ENCODE results near the gene PRRT1B. TPM values are rescaled to one million over a fixed set of nuclear protein-coding genes. Genes with fewer than 3 reads are reported as not detected.

Gene PRRT1B
- 0.52 to 0.70 TPM (median 0.58 TPM) in 5 replicates for total RNA-seq (2022; extraction: Qiagen RNA extraction)

DNA sequence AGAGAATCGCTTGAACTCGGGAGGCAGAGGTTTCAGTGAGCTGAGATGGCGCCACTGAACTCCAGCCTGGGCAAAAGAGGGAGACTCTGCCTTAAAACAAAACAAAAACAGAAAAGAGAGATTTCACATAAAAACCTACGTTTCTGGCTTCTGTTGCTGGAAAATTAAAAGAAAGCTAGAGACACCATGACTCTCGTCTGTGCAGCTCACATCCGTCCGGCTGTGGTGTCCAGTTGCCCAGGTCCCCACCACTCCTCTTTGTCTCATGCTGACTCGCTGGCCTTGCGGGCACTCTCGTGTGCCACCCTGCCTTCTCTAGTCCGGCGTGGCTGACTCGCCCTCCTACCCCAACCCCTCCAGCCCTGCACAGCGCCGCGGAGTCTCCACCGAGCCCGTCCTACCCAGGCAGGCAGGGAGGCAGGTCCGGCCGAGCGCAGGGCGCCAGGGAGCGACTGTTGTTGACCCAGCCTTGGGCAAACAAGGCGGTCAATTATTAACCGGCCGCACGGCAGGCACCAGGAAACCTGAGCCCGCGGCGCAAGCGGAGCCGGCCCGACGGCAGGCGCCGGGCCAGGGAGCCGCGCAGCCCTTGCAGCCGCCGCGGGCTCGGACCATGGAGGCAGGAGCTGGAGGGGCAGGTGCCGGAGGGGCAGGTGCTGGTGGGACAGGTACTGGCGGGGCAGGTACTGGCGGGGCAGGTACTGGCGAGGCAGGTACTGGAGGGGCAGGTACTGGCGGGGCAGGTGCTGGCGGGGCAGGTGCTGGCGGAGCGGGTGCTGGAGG is at the start of gene PRRT1B:
TSS of gene PRRT1B (plus strand) at position 521 of the 783 bp plus-strand sequence. CDS start at position 614, 93 bp downstream.

GRCh38 chr9:131502781-131503625 is 42.3 kb upstream of the PRRT1B start, which contains the start of gene POMT1:
TSS of gene POMT1 (plus strand) at chr9:131502918. CDS start at chr9:131504219, 1,301 bp downstream.

DNA sequence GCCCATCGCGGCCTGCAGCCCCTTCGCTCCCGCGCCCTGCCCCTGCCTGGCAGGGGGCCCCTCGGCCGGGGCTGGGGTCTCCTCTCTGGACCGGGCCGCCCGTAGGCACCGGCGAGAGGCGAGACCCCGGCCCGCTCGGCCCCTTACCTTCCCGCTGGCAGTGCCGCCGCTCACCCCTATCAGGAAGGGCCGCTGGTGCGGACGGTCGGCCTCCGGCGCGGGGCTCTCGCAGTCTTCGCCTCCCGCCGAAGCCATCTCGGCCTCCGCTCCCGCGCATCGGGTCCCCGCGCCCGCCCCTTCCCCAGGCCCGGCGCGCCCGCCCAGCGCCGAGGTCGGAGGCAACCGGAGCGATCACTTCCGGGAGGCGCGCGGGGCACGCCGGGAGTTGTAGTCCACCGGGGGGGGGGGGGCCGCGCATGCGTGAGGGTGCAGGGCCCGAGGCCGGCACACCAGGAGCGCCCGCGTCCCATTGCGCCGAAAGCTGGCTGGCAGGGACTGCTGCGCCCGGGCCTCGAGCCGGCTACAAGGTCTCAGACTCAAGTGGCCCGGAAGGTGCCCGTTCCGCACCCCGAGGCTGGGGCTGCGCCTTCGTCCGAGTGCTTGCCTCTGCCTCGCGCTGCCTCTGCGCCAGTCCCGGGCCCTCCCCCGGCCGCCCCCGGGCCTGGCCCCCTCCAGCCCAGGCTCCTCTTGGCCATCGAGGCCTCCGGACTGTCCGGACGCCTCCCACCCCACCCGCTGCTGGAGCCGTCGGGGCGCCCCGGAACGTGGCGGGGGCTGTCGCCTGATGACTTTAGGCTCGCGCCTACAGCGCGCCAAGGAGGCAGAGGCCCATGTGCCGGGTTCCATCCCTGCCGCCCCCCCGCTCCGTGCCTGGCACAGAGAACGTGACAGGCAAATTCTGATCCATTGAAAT is 14.1 kb upstream of the PRRT1B start, which contains the start of gene UCK1:
TSS of gene UCK1 (minus strand) at position 344 of the 913 bp plus-strand sequence. CDS start at position 255, 89 bp downstream.

Other genes with a start within 250 kb of the PRRT1B start
- gene PRRC2B, start 151.4 kb upstream of the PRRT1B start, total RNA-seq (2022; extraction: Qiagen RNA extraction) = 50.9 to 75.5 TPM (median 73.2 TPM) in 5 replicates
- gene POMT1, start 42.6 kb upstream of the PRRT1B start, total RNA-seq (2022; extraction: Qiagen RNA extraction) = 14.4 to 19.3 TPM (median 16.8 TPM) in 5 replicates
- gene UCK1, start 14.3 kb upstream of the PRRT1B start, total RNA-seq (2022; extraction: Qiagen RNA extraction) = 19.1 to 24.5 TPM (median 22.4 TPM) in 5 replicates
- 34.5 to 51.8 TPM (median 48.0 TPM) in 5 replicates for gene RAPGEF1, start 194.6 kb downstream of the PRRT1B start, total RNA-seq (2022; extraction: Qiagen RNA extraction)